ENCODE measurements around the gene ST6GALNAC2. TPM values are rescaled to one million over a fixed set of nuclear protein-coding genes. Genes with fewer than 3 reads are reported as not detected.

The ST6GALNAC2 gene
- polyA plus RNA-seq, 1 donor (not counting 4 experiments of a cell fraction or from before 2014, with no cell fraction given), result 45.8 TPM

DNA sequence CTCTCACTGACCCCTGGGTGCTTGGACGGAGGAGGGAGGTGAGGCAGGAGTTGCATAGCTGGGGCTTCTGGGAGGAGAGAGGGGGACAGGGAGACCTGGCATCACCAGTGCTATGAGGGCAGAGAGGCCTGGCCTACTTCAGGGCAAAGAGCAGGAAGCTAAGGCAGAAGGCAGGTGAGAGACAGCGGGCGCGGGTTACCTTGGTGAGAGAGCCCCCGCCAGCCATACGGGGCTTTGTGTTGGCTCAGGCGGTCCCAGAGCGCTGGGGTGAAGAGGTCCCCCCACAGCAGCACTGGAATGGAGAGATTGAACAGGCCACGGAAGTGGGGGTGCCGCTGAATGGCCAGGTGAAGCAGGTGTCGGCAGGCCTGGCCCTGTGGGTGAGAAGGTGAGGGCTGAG, 11.5 kb downstream of the ST6GALNAC2 start:
- FAIRE-seq, result no peak
- H3K36me3 ChIP-seq (ENCODE audit: control insufficient read depth in 2 of 2, extremely low read depth in 1 of 2, insufficient read depth in 2 of 2, low read length in 2 of 2), result peaks cover 5 to 15% of the 10 kb centered on the region in 2 experiments
- dilution Hi-C loops (cut with MboI; ENCODE audit: extremely low pct_ligation_motif_present, low sequenced_read_pairs), result no loop called here
- no peak overlapping the region for H3K9ac ChIP-seq (ENCODE audit: control insufficient read depth, extremely low read depth, insufficient read depth, low read length)
- TF ChIP-seq, protein P1, sequence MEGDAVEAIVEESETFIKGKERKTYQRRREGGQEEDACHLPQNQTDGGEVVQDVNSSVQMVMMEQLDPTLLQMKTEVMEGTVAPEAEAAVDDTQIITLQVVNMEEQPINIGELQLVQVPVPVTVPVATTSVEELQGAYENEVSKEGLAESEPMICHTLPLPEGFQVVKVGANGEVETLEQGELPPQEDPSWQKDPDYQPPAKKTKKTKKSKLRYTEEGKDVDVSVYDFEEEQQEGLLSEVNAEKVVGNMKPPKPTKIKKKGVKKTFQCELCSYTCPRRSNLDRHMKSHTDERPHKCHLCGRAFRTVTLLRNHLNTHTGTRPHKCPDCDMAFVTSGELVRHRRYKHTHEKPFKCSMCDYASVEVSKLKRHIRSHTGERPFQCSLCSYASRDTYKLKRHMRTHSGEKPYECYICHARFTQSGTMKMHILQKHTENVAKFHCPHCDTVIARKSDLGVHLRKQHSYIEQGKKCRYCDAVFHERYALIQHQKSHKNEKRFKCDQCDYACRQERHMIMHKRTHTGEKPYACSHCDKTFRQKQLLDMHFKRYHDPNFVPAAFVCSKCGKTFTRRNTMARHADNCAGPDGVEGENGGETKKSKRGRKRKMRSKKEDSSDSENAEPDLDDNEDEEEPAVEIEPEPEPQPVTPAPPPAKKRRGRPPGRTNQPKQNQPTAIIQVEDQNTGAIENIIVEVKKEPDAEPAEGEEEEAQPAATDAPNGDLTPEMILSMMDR (optimal IDR thresholded peaks at IDR 0.05 in 1 of 3, IDR thresholded peaks at IDR 0.05 in 1 of 3, conservative IDR thresholded peaks at IDR 0.05 in 1 of 3; ENCODE audit: extremely low read depth in 1 of 3, insufficient read depth in 2 of 3, low read length in 3 of 3), result no peak
- TF ChIP-seq EZH2 (IDR thresholded peaks at IDR 0.05; ENCODE audit: low read length), result no peak
- H3K4me3 ChIP-seq (ENCODE audit: control insufficient read depth in 2 of 3, extremely low read depth in 1 of 3, insufficient read depth in 2 of 3, low read depth in 1 of 3, low read length in 3 of 3), result no peak overlapping the region
- no peaks in the 10 kb centered on the region for H4K20me1 ChIP-seq (ENCODE audit: control insufficient read depth, extremely low read depth, insufficient read depth, low read length)
- H3K9me3 ChIP-seq (ENCODE audit: control insufficient read depth, low read depth, low read length), result no peaks in the 10 kb centered on the region
- no peak overlapping the region for H3K4me2 ChIP-seq (ENCODE audit: control insufficient read depth, extremely low read depth, insufficient read depth, low read depth, low read length)
- no peak for DNase-seq (ENCODE audit: low read depth, low spot score)
- no peak overlapping the region for H2AFZ ChIP-seq (ENCODE audit: control insufficient read depth, low read length)
- peaks cover 16% of the 10 kb centered on the region for H3K4me1 ChIP-seq (ENCODE audit: control insufficient read depth, extremely low read depth, insufficient read depth, low read length)
- H3K27me3 ChIP-seq (ENCODE audit: control insufficient read depth, extremely low read depth, insufficient read depth, low read length), result no peaks in the 10 kb centered on the region
- no peaks in the 10 kb centered on the region for H3K9me1 ChIP-seq (ENCODE audit: control insufficient read depth, extremely low read depth, insufficient read depth, low read length)
- no peak overlapping the region for H3K27ac ChIP-seq (ENCODE audit: control insufficient read depth, insufficient read depth, low read length)
- H3K79me2 ChIP-seq (ENCODE audit: control insufficient read depth, insufficient read depth, low read length), result no peaks in the 10 kb centered on the region

DNA sequence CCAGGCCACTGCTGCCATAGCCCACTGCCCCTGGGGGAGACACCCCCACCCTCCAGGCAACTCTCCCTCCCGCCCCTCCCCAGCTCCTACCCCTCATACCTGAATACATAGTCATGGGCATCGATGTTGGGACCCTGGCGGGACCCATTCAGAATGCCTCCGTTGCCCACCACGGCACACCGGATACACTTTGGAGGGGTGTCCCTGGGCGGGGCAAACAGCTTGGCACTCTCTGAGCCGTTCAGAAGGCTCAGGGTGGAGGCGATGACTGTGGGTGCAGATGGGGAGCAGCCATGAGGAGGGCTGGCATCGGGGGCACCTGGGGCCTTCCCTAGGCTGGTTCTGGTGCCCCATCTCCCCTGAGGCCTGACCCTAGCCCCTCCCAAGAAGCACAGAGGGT, 12.6 kb downstream of the ST6GALNAC2 start:
- DNase-seq (ENCODE audit: low read depth, low spot score) (no peak), FAIRE-seq (no peak)
- Histone ChIP-seq H2AFZ (ENCODE audit: control insufficient read depth, low read length) (no peak overlapping the region), H3K4me3 (ENCODE audit: control insufficient read depth in 2 of 3, extremely low read depth in 1 of 3, insufficient read depth in 2 of 3, low read depth in 1 of 3, low read length in 3 of 3) (no peak overlapping the region), H3K27ac (ENCODE audit: control insufficient read depth, insufficient read depth, low read length) (no peak overlapping the region), H3K9me1 (ENCODE audit: control insufficient read depth, extremely low read depth, insufficient read depth, low read length) (no peaks in the 10 kb centered on the region), H3K9me3 (ENCODE audit: control insufficient read depth, low read depth, low read length) (no peaks in the 10 kb centered on the region), H3K4me1 (ENCODE audit: control insufficient read depth, extremely low read depth, insufficient read depth, low read length) (peaks cover 5% of the 10 kb centered on the region), H3K36me3 (ENCODE audit: control insufficient read depth in 2 of 2, extremely low read depth in 1 of 2, insufficient read depth in 2 of 2, low read length in 2 of 2) (peaks cover 3 to 15% of the 10 kb centered on the region in 2 experiments), H3K27me3 (ENCODE audit: control insufficient read depth, extremely low read depth, insufficient read depth, low read length) (no peaks in the 10 kb centered on the region), H4K20me1 (ENCODE audit: control insufficient read depth, extremely low read depth, insufficient read depth, low read length) (no peaks in the 10 kb centered on the region), H3K79me2 (ENCODE audit: control insufficient read depth, insufficient read depth, low read length) (no peaks in the 10 kb centered on the region), H3K4me2 (ENCODE audit: control insufficient read depth, extremely low read depth, insufficient read depth, low read depth, low read length) (no peak overlapping the region), H3K9ac (ENCODE audit: control insufficient read depth, extremely low read depth, insufficient read depth, low read length) (no peak overlapping the region)
- TF ChIP-seq EZH2 (IDR thresholded peaks at IDR 0.05; ENCODE audit: low read length), result no peak
- TF ChIP-seq, protein P1 (optimal IDR thresholded peaks at IDR 0.05 in 1 of 3, IDR thresholded peaks at IDR 0.05 in 1 of 3, conservative IDR thresholded peaks at IDR 0.05 in 1 of 3; ENCODE audit: extremely low read depth in 1 of 3, insufficient read depth in 2 of 3, low read length in 3 of 3), result no peak
- dilution Hi-C loops (cut with MboI; ENCODE audit: extremely low pct_ligation_motif_present, low sequenced_read_pairs), result no loop called here
